ENCODE results near the gene ERF. TPM values are rescaled to one million over a fixed set of nuclear protein-coding genes. Genes with fewer than 3 reads are reported as not detected.

Gene ERF
- total and polyA plus RNA-seq, 7 experiments from 2014 or later, result 2.8 to 105 (median 49.4) TPM

DNA sequence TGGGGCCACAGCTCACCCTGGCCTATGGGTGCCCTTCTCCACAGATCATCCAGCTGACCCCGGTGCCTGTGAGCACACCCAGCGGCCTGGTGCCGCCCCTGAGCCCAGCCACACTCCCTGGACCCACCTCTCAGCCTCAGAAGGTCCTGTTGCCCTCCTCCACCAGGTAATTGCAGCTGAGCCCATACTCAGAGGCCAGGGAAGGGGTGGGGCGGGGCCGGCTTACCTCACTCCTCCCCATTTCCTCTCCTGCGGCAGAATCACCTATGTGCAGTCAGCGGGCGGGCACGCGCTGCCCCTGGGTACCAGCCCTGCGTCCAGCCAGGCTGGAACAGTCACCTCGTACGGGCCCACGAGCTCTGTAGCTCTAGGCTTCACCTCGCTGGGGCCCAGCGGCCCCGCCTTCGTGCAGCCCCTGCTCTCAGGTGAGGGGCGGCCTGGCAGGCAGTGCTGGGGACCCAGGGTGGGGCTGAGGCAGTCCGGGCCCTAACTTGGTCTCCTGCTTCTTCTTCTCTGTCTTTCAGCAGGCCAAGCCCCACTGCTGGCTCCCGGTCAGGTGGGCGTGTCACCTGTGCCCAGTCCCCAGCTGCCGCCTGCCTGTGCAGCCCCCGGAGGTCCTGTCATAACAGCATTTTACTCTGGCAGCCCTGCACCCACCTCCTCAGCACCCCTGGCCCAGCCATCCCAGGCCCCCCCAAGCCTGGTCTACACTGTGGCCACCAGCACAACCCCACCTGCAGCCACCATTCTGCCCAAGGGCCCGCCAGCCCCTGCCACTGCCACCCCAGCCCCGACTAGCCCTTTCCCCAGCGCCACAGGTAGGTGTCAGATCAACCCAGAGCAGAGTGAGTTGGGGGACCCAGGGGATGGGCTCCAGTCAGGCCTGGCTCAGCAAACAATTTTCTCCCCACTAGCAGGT lies 37.4 kb upstream of the ERF start:
- H3K9me3 ChIP-seq (ENCODE audit: control insufficient read depth in 2 of 3, low read length in 3 of 3), result no peaks in the 10 kb centered on the region
- Mint-ChIP-seq H3K36me3 (peaks cover 0 to 11% (median 8%) of the 10 kb centered on the region in 5 donors), H3K27me3 (no peaks in the 10 kb centered on the region), H3K4me3 (peak overlapping the region in 1 of 10 donors; percentile 50), H3K27ac (peak overlapping the region in 5 of 9 donors; percentile 10 to 76 (median 46)), H3K9me3 (peaks cover 0 to 2% (median 0%) of the 10 kb centered on the region in 11 donors), H3K4me1 (peaks cover 8 to 16% (median 11%) of the 10 kb centered on the region in 7 donors)
- H3K4me1 ChIP-seq (ENCODE audit: control insufficient read depth in 2 of 2, insufficient read depth in 2 of 2, low read length in 2 of 2), result peaks cover 0 to 8% of the 10 kb centered on the region in 2 donors
- peaks cover 0 to 86% (median 10%) of the 10 kb centered on the region in 3 experiments for H3K36me3 ChIP-seq (ENCODE audit: control insufficient read depth in 2 of 3, insufficient read depth in 3 of 3, low read length in 3 of 3)
- H3K27me3 ChIP-seq (ENCODE audit: control insufficient read depth in 2 of 2, insufficient read depth in 2 of 2, low read length in 2 of 2), result no peaks in the 10 kb centered on the region
- no peak overlapping the region for H3K27ac ChIP-seq (ENCODE audit: low read depth, low read length)
- CTCF ChIA-PET, result no interaction called here
- DNase-seq (no peak), ATAC-seq (no peak)
- intact Hi-C loops (cut with micrococcal nuclease), result no loop called here
- POLR2A ChIA-PET, result interaction anchor here (1.3 kb wide), 1 partner anchor 15 kb away, joined by 3 read pairs; no protein-coding TSS in a partner anchor
- no peak overlapping the region for H3K4me3 ChIP-seq (ENCODE audit: low read length)

GRCh38 chr19:42291435-42291810 lies 36.5 kb upstream of the ERF start:
- Mint-ChIP-seq H3K9me3 (peaks cover 0 to 2% (median 0%) of the 10 kb centered on the region in 11 donors), H3K4me1 (peaks cover 8 to 16% (median 9%) of the 10 kb centered on the region in 7 donors), H3K27ac (peak overlapping the region in 7 of 9 donors; percentile 10 to 76 (median 46)), H3K4me3 (peak overlapping the region in 1 of 10 donors; percentile 50), H3K27me3 (no peaks in the 10 kb centered on the region), H3K36me3 (peaks cover 0 to 10% (median 8%) of the 10 kb centered on the region in 5 donors)
- H3K27ac ChIP-seq (ENCODE audit: low read depth, low read length), result no peak overlapping the region
- H3K9me3 ChIP-seq (ENCODE audit: control insufficient read depth in 2 of 3, low read length in 3 of 3), result no peaks in the 10 kb centered on the region
- no peak for ATAC-seq
- H3K36me3 ChIP-seq (ENCODE audit: control insufficient read depth in 2 of 3, insufficient read depth in 3 of 3, low read length in 3 of 3), result peaks cover 0 to 87% (median 15%) of the 10 kb centered on the region in 3 experiments
- DNase-seq, result no peak
- ChIA-PET CTCF (no interaction called here), POLR2A (interaction anchor here (1.3 kb wide), 1 partner anchor 14 kb away, joined by 3 read pairs; no protein-coding TSS in a partner anchor)
- no peaks in the 10 kb centered on the region for H3K27me3 ChIP-seq (ENCODE audit: control insufficient read depth in 2 of 2, insufficient read depth in 2 of 2, low read length in 2 of 2)
- intact Hi-C loops (cut with micrococcal nuclease), result no loop called here
- H3K4me3 ChIP-seq (ENCODE audit: low read length), result no peak overlapping the region
- H3K4me1 ChIP-seq (ENCODE audit: control insufficient read depth in 2 of 2, insufficient read depth in 2 of 2, low read length in 2 of 2), result peaks cover 0 to 8% of the 10 kb centered on the region in 2 donors

DNA sequence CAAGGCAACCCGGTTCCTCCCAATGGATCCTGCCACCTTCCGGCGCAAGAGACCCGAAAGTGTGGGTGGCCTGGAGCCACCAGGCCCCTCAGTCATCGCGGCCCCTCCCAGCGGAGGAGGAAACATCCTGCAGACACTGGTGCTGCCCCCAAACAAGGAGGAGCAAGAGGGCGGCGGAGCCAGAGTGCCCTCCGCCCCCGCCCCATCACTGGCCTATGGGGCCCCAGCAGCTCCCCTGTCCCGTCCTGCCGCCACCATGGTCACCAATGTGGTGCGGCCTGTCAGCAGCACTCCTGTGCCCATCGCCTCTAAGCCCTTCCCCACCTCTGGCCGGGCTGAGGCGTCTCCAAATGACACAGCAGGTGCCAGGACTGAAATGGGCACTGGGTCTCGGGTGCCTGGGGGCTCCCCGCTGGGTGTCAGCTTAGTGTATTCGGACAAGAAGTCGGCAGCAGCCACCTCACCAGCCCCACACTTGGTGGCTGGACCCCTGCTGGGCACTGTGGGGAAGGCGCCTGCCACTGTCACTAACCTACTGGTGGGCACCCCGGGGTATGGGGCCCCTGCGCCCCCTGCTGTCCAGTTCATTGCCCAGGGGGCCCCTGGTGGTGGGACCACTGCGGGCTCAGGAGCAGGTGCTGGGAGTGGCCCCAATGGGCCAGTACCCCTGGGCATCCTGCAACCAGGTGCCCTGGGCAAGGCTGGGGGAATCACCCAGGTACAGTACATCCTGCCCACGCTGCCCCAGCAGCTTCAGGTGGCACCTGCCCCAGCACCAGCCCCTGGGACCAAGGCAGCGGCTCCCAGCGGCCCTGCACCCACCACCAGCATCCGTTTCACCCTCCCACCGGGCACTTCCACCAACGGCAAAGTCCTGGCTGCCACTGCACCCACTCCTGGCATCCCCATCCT lies 35.9 kb upstream of the ERF start:
- H3K36me3 ChIP-seq (ENCODE audit: control insufficient read depth in 2 of 3, insufficient read depth in 3 of 3, low read length in 3 of 3), result peaks cover 0 to 87% (median 15%) of the 10 kb centered on the region in 3 experiments
- peak in 7 of 9 donors; percentile 42 to 57 (median 55) for DNase-seq
- CTCF ChIA-PET, result interaction anchor here (0.8 kb wide), 1 partner anchor 48 kb away, joined by 3 read pairs; the partner anchor contains the start of gene GSK3A

DNA sequence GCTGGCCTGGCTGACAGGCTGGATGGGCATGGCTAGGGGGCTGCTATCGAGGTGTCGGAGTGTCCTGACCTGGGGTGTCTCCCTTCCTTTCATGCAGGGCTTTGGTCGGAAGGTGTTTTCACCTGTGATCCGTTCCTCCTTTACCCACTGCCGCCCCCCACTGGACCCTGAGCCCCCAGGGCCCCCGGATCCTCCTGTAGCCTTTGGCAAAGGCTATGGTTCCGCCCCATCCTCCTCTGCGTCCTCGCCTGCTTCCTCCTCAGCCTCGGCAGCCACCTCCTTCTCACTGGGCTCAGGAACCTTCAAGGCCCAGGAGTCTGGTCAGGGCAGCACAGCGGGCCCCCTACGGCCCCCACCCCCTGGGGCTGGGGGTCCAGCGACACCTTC lies 35.2 kb upstream of the ERF start:
- H3K4me1 Mint-ChIP-seq, result peaks cover 10 to 24% (median 20%) of the 10 kb centered on the region in 7 donors
- Histone ChIP-seq H3K9me3 (ENCODE audit: control insufficient read depth in 2 of 3, low read length in 3 of 3) (no peaks in the 10 kb centered on the region), H3K36me3 (ENCODE audit: control insufficient read depth in 2 of 3, insufficient read depth in 3 of 3, low read length in 3 of 3) (peaks cover 0 to 84% (median 15%) of the 10 kb centered on the region in 3 experiments), H3K4me3 (ENCODE audit: low read length) (no peak overlapping the region), H3K27ac (ENCODE audit: low read depth, low read length) (no peak overlapping the region), H3K4me1 (ENCODE audit: control insufficient read depth in 2 of 2, insufficient read depth in 2 of 2, low read length in 2 of 2) (peaks cover 6 to 8% of the 10 kb centered on the region in 2 donors), H3K27me3 (ENCODE audit: control insufficient read depth in 2 of 2, insufficient read depth in 2 of 2, low read length in 2 of 2) (no peaks in the 10 kb centered on the region)
- no peaks in the 10 kb centered on the region for H3K27me3 Mint-ChIP-seq
- POLR2A ChIA-PET, result interaction anchor here (0.5 to 0.6 kb wide), 2 partner anchors 184 to 205 kb away, joined by 3 to 4 read pairs; no protein-coding TSS in a partner anchor
- DNase-seq (no peak), ATAC-seq (no peak)
- CTCF ChIA-PET, result interaction anchor here (0.8 kb wide), 1 partner anchor 48 kb away, joined by 3 read pairs; the partner anchor contains the start of gene GSK3A
- H3K36me3 Mint-ChIP-seq, result peaks cover 0 to 11% (median 8%) of the 10 kb centered on the region in 5 donors
- intact Hi-C loops (cut with micrococcal nuclease), result no loop called here
- H3K9me3 Mint-ChIP-seq, result peaks cover 0 to 2% (median 0%) of the 10 kb centered on the region in 11 donors
- no peak overlapping the region for H3K4me3 Mint-ChIP-seq
- H3K27ac Mint-ChIP-seq, result no peak overlapping the region

More for the DNA sequence above, 35.9 kb upstream of the ERF start:
- Mint-ChIP-seq H3K36me3 (peaks cover 0 to 11% (median 8%) of the 10 kb centered on the region in 5 donors), H3K9me3 (peaks cover 0 to 2% (median 0%) of the 10 kb centered on the region in 11 donors), H3K27ac (peak overlapping the region in 1 of 9 donors; percentile 42), H3K4me3 (no peak overlapping the region), H3K27me3 (no peaks in the 10 kb centered on the region), H3K4me1 (peaks cover 8 to 17% (median 14%) of the 10 kb centered on the region in 7 donors)
- ATAC-seq, result peak; percentile 82
- POLR2A ChIA-PET, result interaction anchor here (0.5 kb wide), 1 partner anchor 185 kb away, joined by 4 read pairs; no protein-coding TSS in a partner anchor
- Histone ChIP-seq H3K9me3 (ENCODE audit: control insufficient read depth in 2 of 3, low read length in 3 of 3) (no peaks in the 10 kb centered on the region), H3K27ac (ENCODE audit: low read depth, low read length) (no peak overlapping the region), H3K4me3 (ENCODE audit: low read length) (no peak overlapping the region), H3K27me3 (ENCODE audit: control insufficient read depth in 2 of 2, insufficient read depth in 2 of 2, low read length in 2 of 2) (no peaks in the 10 kb centered on the region), H3K4me1 (ENCODE audit: control insufficient read depth in 2 of 2, insufficient read depth in 2 of 2, low read length in 2 of 2) (peaks cover 0 to 4% of the 10 kb centered on the region in 2 donors)
- intact Hi-C loops (cut with micrococcal nuclease), result no loop called here

GRCh38 chr19:42289556-42290041 lies 34.7 kb upstream of the ERF start:
- Mint-ChIP-seq H3K36me3 (peaks cover 0 to 11% (median 8%) of the 10 kb centered on the region in 5 donors), H3K9me3 (peaks cover 0 to 4% (median 0%) of the 10 kb centered on the region in 11 donors), H3K27ac (no peak overlapping the region), H3K4me1 (peaks cover 15 to 29% (median 25%) of the 10 kb centered on the region in 7 donors), H3K27me3 (no peaks in the 10 kb centered on the region), H3K4me3 (no peak overlapping the region)
- Histone ChIP-seq H3K4me1 (ENCODE audit: control insufficient read depth in 2 of 2, insufficient read depth in 2 of 2, low read length in 2 of 2) (peaks cover 10 to 14% of the 10 kb centered on the region in 2 donors), H3K9me3 (ENCODE audit: control insufficient read depth in 2 of 3, low read length in 3 of 3) (no peaks in the 10 kb centered on the region), H3K36me3 (ENCODE audit: control insufficient read depth in 2 of 3, insufficient read depth in 3 of 3, low read length in 3 of 3) (peaks cover 0 to 80% (median 15%) of the 10 kb centered on the region in 3 experiments), H3K4me3 (ENCODE audit: low read length) (no peak overlapping the region), H3K27ac (ENCODE audit: low read depth, low read length) (no peak overlapping the region), H3K27me3 (ENCODE audit: control insufficient read depth in 2 of 2, insufficient read depth in 2 of 2, low read length in 2 of 2) (no peaks in the 10 kb centered on the region)
- ChIA-PET POLR2A (interaction anchor here (0.6 kb wide), 1 partner anchor 204 kb away, joined by 3 read pairs; no protein-coding TSS in a partner anchor), CTCF (no interaction called here)
- ATAC-seq, result no peak
- intact Hi-C loops (cut with micrococcal nuclease), result loop anchor here in 1 of 2 donors (10.0 kb wide), 1 partner anchor 405 kb away; the partner anchor contains the start of gene ARHGEF1
- DNase-seq, result no peak

Measured in naive thymus-derived CD4-positive, alpha-beta T cell (primary cell).